T47D (cell line): ENCODE measurements around the gene DUSP14.
A peak's percentile ranks its signal among the peaks of the same experiment; 100 is the strongest.
"Not testable (repeated sequence)": the region's sequence is repeated elsewhere in the genome, so short reads cannot be mapped to it uniquely, and the experiment has no call there.

Experiments used
- DNase-seq, 2 experiments: peaks; one replicate each; pipeline versions ENCODE4 v3.0.0 to v3.0.0-alpha.2; 2011 to 2012; ENCODE audit warnings: low read depth in 1 of 2, low spot score in 1 of 2
- JUND ChIP-seq: IDR thresholded peaks from 2 replicates; pipeline ENCODE4 v1.6.1; 2012; ENCODE audit warnings: low read depth
- in situ Hi-C: cut with HindIII; loops from 2 replicates; pipeline ENCODE4 v1.10.0; 2016; ENCODE audit warnings: low sequenced_read_pairs, low pct_unique_long_range_greater_than_20kb

DUSP14 gene

GRCh38 chr17:37510056-37510455 lies 20.4 kb downstream of the DUSP14 start:
- TF ChIP-seq JUND, result no peak
- in situ Hi-C loops, result no loop called here
- DNase-seq, result no peak

- DNase-seq, in situ Hi-C loops: not testable (repeated sequence)
Measured at GRCh38 chr17:37511642-37512041, 22.0 kb downstream of the DUSP14 start.

- in situ Hi-C loops, result no loop called here
- DNase-seq, result no peak
Measured at GRCh38 chr17:37512442-37513068, 22.9 kb downstream of the DUSP14 start.

GRCh38 chr17:37513711-37514110 lies 24.0 kb downstream of the DUSP14 start:
- no peak for TF ChIP-seq JUND
- DNase-seq, result no peak
- in situ Hi-C loops, result no loop called here

More at GRCh38 chr17:37512442-37513068, 22.9 kb downstream of the DUSP14 start:
- no peak for TF ChIP-seq JUND

- no peak for TF ChIP-seq JUND
- in situ Hi-C loops, result no loop called here
Measured at GRCh38 chr17:37516127-37516571, 26.5 kb downstream of the DUSP14 start.

GRCh38 chr17:37517881-37518280 lies 28.2 kb downstream of the DUSP14 start:
- no peak for TF ChIP-seq JUND
- in situ Hi-C loops, result no loop called here
- no peak for DNase-seq

More at GRCh38 chr17:37516127-37516571, 26.5 kb downstream of the DUSP14 start:
- DNase-seq, result no peak

- no peak for TF ChIP-seq JUND
- in situ Hi-C loops, result no loop called here
- DNase-seq, result no peak
Measured at GRCh38 chr17:37518826-37519225, 29.1 kb downstream of the DUSP14 start.

- in situ Hi-C loops, result no loop called here
- TF ChIP-seq JUND, result no peak
- no peak for DNase-seq
Measured at GRCh38 chr17:37519251-37519985, 29.7 kb downstream of the DUSP14 start.

- DNase-seq, result no peak
- no peak for TF ChIP-seq JUND
- in situ Hi-C loops, result no loop called here
Measured at GRCh38 chr17:37520174-37520573, 30.5 kb downstream of the DUSP14 start.

- DNase-seq, result no peak
- no peak for TF ChIP-seq JUND
- in situ Hi-C loops, result no loop called here
Measured at GRCh38 chr17:37521821-37522220, 32.1 kb downstream of the DUSP14 start.

- DNase-seq, result no peak
- TF ChIP-seq JUND, result no peak
- in situ Hi-C loops, result no loop called here
Measured at GRCh38 chr17:37523715-37524219, 34.1 kb downstream of the DUSP14 start.

- in situ Hi-C loops, result no loop called here
- DNase-seq, result peak; percentile 48 to 81
- no peak for TF ChIP-seq JUND
Measured at GRCh38 chr17:37527249-37527851, 37.7 kb downstream of the DUSP14 start.

- DNase-seq, result no peak
- no peak for TF ChIP-seq JUND
- in situ Hi-C loops, result no loop called here
Measured at GRCh38 chr17:37530420-37530819, 40.7 kb downstream of the DUSP14 start.
